Activated T-helper 1 cell treated with Interleukin-2 at 50 U/mL for 16 hours (primary cell): ENCODE results near the gene MED31.
"Not testable (repeated sequence)": the region's sequence is repeated elsewhere in the genome, so short reads cannot be mapped to it uniquely, and the experiment has no call there.

Experiments used
- DNase-seq: peaks from one replicate; pipeline ENCODE4 v3.0.0-alpha.2; 2020; ENCODE audit warnings: low read depth

MED31 gene

GRCh38 chr17:6655732-6656361, 4.4 kb upstream of the MED31 start:
- not testable (repeated sequence) for DNase-seq

GRCh38 chr17:6654841-6655731, 3.7 kb upstream of the MED31 start:
- no peak for DNase-seq

- DNase-seq: no peak
These were observed 581 bp upstream of the MED31 start for GRCh38 chr17:6651919-6652452.

- DNase-seq: no peak
These were observed 3.2 kb downstream of the MED31 start for GRCh38 chr17:6648181-6648580.

GRCh38 chr17:6643451-6644125, 7.8 kb downstream of the MED31 start:
- DNase-seq: no peak

GRCh38 chr17:6642592-6642991, 8.8 kb downstream of the MED31 start:
- DNase-seq: no peak

- DNase-seq: no peak
These were observed 10.1 kb downstream of the MED31 start for GRCh38 chr17:6641247-6641863.

GRCh38 chr17:6640536-6641246, 10.7 kb downstream of the MED31 start, which contains the start of the genes KIAA0753 and TXNDC17:
KIAA0753 (minus strand) TSS chr17:6640711; CDS start chr17:6635103, 5,608 bp downstream.
TXNDC17 (plus strand) TSS chr17:6641060; CDS start chr17:6641083, 23 bp downstream.
- peak; percentile 88 for DNase-seq

GRCh38 chr17:6639586-6640535, 11.5 kb downstream of the MED31 start:
- DNase-seq: no peak

GRCh38 chr17:6639014-6639585, 12.3 kb downstream of the MED31 start:
- no peak for DNase-seq

- DNase-seq: no peak
These were observed 13.1 kb downstream of the MED31 start for GRCh38 chr17:6638046-6638908.

- no peak for DNase-seq
These were observed 14.0 kb downstream of the MED31 start for GRCh38 chr17:6637458-6637840.

GRCh38 chr17:6636616-6637457, 14.6 kb downstream of the MED31 start:
- no peak for DNase-seq

GRCh38 chr17:6636105-6636504, 15.3 kb downstream of the MED31 start:
- DNase-seq: no peak

- no peak for DNase-seq
These were observed 18.1 kb downstream of the MED31 start for GRCh38 chr17:6633263-6633662.

GRCh38 chr17:6632530-6632929, 18.9 kb downstream of the MED31 start:
- DNase-seq: no peak

GRCh38 chr17:6630390-6630789, 21.0 kb downstream of the MED31 start:
- DNase-seq: no peak

GRCh38 chr17:6627019-6627418, 24.4 kb downstream of the MED31 start:
- DNase-seq: no peak
